ENCODE data around the gene INTS12. TPM values are rescaled to one million over a fixed set of nuclear protein-coding genes. Genes with fewer than 3 reads are reported as not detected.

The INTS12 gene
- total and polyA plus RNA-seq, 10 of the 15 experiments (the other 5 are each of a cell fraction or from before 2014, with no cell fraction given): 24.2 to 52.4 (median 37.3) TPM

DNA sequence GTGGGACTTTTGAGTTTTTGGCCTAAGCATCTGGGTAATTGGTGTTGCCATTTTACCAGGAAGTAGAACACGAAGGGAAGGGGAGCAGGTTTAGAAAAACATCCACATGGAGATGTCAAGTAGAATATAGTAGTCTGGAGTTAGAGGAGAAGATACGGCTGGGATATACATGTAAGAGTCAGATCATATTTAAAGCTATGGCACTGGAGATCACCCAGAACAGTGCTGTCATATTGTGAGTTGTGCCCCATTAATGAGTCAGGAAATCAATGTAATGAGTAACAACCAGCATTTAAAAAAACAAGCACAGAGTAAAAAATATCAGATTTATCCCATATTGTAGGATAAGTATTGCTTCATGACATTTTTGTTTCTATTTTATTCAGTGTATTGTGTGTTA is 4.3 kb upstream of the INTS12 start:
- no peak for FAIRE-seq

GRCh38 chr4:105710678-105711077 is 2.2 kb upstream of the INTS12 start:
- ChIA-PET RAD21 (ENCODE audit: unreplicated experiment) (interaction anchor here (0.7 to 3.2 kb wide), 6 partner anchors 37 to 223 kb away, joined by 3 to 17 read pairs (median 4); no protein-coding TSS in a partner anchor), CTCF (interaction anchor here (0.6 to 7.0 kb wide), 8 partner anchors 8 to 237 kb away, joined by 3 to 106 read pairs (median 4); partner anchors contain the start of gene PPA2), SMC1A (ENCODE audit: uncharacterized antibody, unreplicated experiment) (interaction anchor here (0.7 to 2.4 kb wide), 13 partner anchors 8 to 560 kb away, joined by 3 to 10 read pairs (median 5); partner anchors contain the start of gene PPA2), POLR2A (interaction anchor here (0.5 to 2.4 kb wide), 4 partner anchors 9 to 688 kb away, joined by 3 to 7 read pairs (median 6); partner anchors contain the start of gene PPA2)
- Histone ChIP-seq H2AFZ (ENCODE audit: control insufficient read depth, low read depth, low read length) (no peak overlapping the region), H3K9ac (ENCODE audit: control insufficient read depth, insufficient read depth, low read length) (no peak overlapping the region), H3K4me1 (ENCODE audit: control insufficient read depth, insufficient read depth, low read length) (peaks cover 3% of the 10 kb centered on the region; the same call in 1 of the 2 replicates), H3K27me3 (replicated peaks in 1 of 2; ENCODE audit: control insufficient read depth in 2 of 2, insufficient read depth in 2 of 2, low read length in 1 of 2) (no peaks in the 10 kb centered on the region), H3K79me2 (ENCODE audit: control insufficient read depth, insufficient read depth, low read length) (peaks cover 68% of the 10 kb centered on the region), H3K36me3 (ENCODE audit: control insufficient read depth in 2 of 2, insufficient read depth in 2 of 2, low read length in 1 of 2) (no peaks in the 10 kb centered on the region), H3K4me3 (no peak overlapping the region), H4K20me1 (ENCODE audit: control insufficient read depth, insufficient read depth) (no peaks in the 10 kb centered on the region), H3K9me3 (replicated peaks; ENCODE audit: control insufficient read depth, insufficient read depth, low read length) (no peaks in the 10 kb centered on the region; the same call in 2 of the 3 replicates), H3K4me2 (ENCODE audit: control insufficient read depth, insufficient read depth) (peak overlapping the region; percentile 50), H3K27ac (ENCODE audit: control insufficient read depth, insufficient read depth) (no peak overlapping the region)
- FAIRE-seq (no peak), DNase-seq (ENCODE audit: low read depth, low spot score) (no peak), ATAC-seq (no peak)
- in situ Hi-C loops (cut with MboI): no loop called here
- BruUV-seq (replicated peaks): no TSS peak
- intact Hi-C loops (cut with micrococcal nuclease; ENCODE audit: unreplicated experiment): loop anchor here (10.0 kb wide), 1 partner anchor 566 kb away; the partner anchor contains the start of gene TET2
- 85% methylated on average over 6 of the region's 6 CpGs for WGBS (ENCODE audit: insufficient coverage, insufficient replicate concordance, low lambda C conversion rate, missing lambda C conversion rate)
- TF ChIP-seq PRDM15 (CRISPR knock-in tag; IDR thresholded peaks at IDR 0.05) (no peak), ATF3 (IDR thresholded peaks at IDR 0.05; ENCODE audit: borderline replicate concordance, extremely low read depth, low read depth, low read length) (no peak), CBX5 (IDR thresholded peaks at IDR 0.05; ENCODE audit: low read depth) (no peak)
- TF ChIP-seq, protein P1, sequence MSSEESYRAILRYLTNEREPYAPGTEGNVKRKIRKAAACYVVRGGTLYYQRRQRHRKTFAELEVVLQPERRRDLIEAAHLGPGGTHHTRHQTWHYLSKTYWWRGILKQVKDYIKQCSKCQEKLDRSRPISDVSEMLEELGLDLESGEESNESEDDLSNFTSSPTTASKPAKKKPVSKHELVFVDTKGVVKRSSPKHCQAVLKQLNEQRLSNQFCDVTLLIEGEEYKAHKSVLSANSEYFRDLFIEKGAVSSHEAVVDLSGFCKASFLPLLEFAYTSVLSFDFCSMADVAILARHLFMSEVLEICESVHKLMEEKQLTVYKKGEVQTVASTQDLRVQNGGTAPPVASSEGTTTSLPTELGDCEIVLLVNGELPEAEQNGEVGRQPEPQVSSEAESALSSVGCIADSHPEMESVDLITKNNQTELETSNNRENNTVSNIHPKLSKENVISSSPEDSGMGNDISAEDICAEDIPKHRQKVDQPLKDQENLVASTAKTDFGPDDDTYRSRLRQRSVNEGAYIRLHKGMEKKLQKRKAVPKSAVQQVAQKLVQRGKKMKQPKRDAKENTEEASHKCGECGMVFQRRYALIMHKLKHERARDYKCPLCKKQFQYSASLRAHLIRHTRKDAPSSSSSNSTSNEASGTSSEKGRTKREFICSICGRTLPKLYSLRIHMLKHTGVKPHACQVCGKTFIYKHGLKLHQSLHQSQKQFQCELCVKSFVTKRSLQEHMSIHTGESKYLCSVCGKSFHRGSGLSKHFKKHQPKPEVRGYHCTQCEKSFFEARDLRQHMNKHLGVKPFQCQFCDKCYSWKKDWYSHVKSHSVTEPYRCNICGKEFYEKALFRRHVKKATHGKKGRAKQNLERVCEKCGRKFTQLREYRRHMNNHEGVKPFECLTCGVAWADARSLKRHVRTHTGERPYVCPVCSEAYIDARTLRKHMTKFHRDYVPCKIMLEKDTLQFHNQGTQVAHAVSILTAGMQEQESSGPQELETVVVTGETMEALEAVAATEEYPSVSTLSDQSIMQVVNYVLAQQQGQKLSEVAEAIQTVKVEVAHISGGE (CRISPR knock-in tag; IDR thresholded peaks at IDR 0.05): no peak

More for the DNA sequence above, 4.3 kb upstream of the INTS12 start:
- no peak overlapping the region for H2AFZ ChIP-seq (ENCODE audit: control insufficient read depth, low read depth, low read length)
- 65% methylated on average over 2 of the region's 2 CpGs for WGBS (ENCODE audit: insufficient coverage, insufficient replicate concordance, low lambda C conversion rate, missing lambda C conversion rate)
- SMC1A ChIA-PET (ENCODE audit: uncharacterized antibody, unreplicated experiment): interaction anchor here (0.9 to 3.0 kb wide), 7 partner anchors 14 to 238 kb away, joined by 3 to 10 read pairs (median 5); partner anchors contain the start of gene PPA2
- BruUV-seq (replicated peaks): no TSS peak
- no peaks in the 10 kb centered on the region for H3K27me3 ChIP-seq (replicated peaks in 1 of 2; ENCODE audit: control insufficient read depth in 2 of 2, insufficient read depth in 2 of 2, low read length in 1 of 2)
- peak overlapping the region; percentile 38; the same call in 1 of the 2 replicates for H3K4me3 ChIP-seq
- no peak overlapping the region for H3K27ac ChIP-seq (ENCODE audit: control insufficient read depth, insufficient read depth)
- peaks cover 0 to 3% of the 10 kb centered on the region in 2 experiments; a peak in 1 of 4 replicates for H3K36me3 ChIP-seq (ENCODE audit: control insufficient read depth in 2 of 2, insufficient read depth in 2 of 2, low read length in 1 of 2)
- TF ChIP-seq NBN (IDR thresholded peaks at IDR 0.05) (no peak), SMAD5 (IDR thresholded peaks at IDR 0.05; ENCODE audit: low read depth) (no peak), ZZZ3 (IDR thresholded peaks at IDR 0.05; ENCODE audit: control insufficient read depth, insufficient read length, low read depth) (no peak), SIX5 (IDR thresholded peaks at IDR 0.05; ENCODE audit: low read depth, low read length, severe bottlenecking) (no peak), RAD21 (IDR thresholded peaks at IDR 0.05; ENCODE audit: insufficient read depth, low read depth, low read length) (no peak)
- CTCF ChIA-PET: interaction anchor here (1.0 to 7.0 kb wide), 4 partner anchors 46 to 239 kb away, joined by 3 to 106 read pairs (median 7); partner anchors contain the start of gene PPA2
- no peak overlapping the region for H3K4me2 ChIP-seq (ENCODE audit: control insufficient read depth, insufficient read depth)
- H4K20me1 ChIP-seq (ENCODE audit: control insufficient read depth, insufficient read depth): no peaks in the 10 kb centered on the region
- peaks cover 3% of the 10 kb centered on the region; the same call in 1 of the 2 replicates for H3K4me1 ChIP-seq (ENCODE audit: control insufficient read depth, insufficient read depth, low read length)
- H3K9ac ChIP-seq (ENCODE audit: control insufficient read depth, insufficient read depth, low read length): no peak overlapping the region
- H3K79me2 ChIP-seq (ENCODE audit: control insufficient read depth, insufficient read depth, low read length): peaks cover 51% of the 10 kb centered on the region
- peak; percentile 23 for ATAC-seq
- RAD21 ChIA-PET (ENCODE audit: unreplicated experiment): interaction anchor here (1.5 to 3.7 kb wide), 2 partner anchors 81 to 240 kb away, joined by 4 to 21 read pairs; no protein-coding TSS in a partner anchor
- POLR2A ChIA-PET: no interaction called here
- intact Hi-C loops (cut with micrococcal nuclease; ENCODE audit: unreplicated experiment) (loop anchor here (10.0 kb wide), 1 partner anchor 568 kb away; the partner anchor contains the start of gene TET2), in situ Hi-C loops (cut with MboI) (no loop called here)
- no peaks in the 10 kb centered on the region; the same call in 2 of the 3 replicates for H3K9me3 ChIP-seq (replicated peaks; ENCODE audit: control insufficient read depth, insufficient read depth, low read length)
- DNase-seq (ENCODE audit: low read depth, low spot score): no peak
